ENCODE measurements around the gene RALGPS2. TPM values are rescaled to one million over a fixed set of nuclear protein-coding genes. Genes with fewer than 3 reads are reported as not detected.

RALGPS2 gene
- total RNA-seq, 1 donor from 2014 or later: 33.9 TPM

DNA sequence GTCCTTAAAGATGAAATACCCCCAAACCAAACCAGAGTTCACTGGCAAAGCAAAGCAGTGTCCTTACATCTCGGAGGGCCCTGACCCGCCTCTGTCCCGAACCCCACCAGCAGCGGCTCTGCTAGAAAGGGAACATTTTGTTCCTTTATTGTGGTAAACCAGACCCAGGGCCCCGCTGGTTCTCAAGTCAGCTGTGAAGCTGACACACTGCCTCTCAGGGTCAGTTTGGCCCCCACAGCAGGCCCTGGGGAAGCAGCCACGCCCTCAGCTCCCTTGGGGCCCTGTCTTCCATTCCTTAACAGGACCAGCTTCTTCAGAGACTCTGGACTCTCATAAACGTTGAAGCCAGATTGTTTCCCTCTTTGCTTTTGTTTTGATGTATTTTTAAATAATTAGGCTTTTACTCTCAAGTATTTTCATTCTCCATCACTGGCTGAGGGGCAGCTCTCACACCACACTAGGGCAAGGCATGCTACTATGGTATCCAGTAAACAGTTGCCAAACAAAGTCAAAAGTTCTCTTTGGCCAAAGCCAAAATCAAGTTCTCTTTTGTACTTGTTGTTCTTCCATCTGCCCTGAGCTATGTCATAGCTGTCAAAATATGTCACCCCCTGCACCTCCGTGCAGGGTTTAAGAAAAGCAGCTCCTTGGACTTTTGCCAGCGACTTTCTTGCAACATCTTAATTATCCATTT is 207.0 kb downstream of the RALGPS2 start:
- Mint-ChIP-seq H3K27me3 (ENCODE audit: low read depth) (no peaks in the 10 kb centered on the region), H3K4me1 (peaks cover 30% of the 10 kb centered on the region), H3K36me3 (ENCODE audit: low read depth) (no peaks in the 10 kb centered on the region)

DNA sequence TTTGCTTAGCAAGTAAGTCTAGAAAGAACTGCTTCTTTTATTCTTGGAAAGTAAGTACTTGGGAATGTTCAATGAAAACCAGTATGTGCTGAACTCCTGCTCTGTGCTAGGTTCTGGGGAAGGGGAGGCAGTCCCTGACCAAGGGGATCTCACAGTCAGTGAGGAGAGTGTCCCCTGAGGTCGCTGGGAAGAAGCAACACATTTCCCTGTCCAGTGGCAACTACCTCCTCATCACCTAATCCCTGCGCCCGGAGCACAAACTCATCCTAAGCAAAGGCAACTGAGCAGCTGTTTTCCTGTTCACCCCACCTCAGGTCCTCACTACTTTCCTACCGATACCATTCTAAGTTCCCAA is 207.5 kb downstream of the RALGPS2 start:
- H3K4me1 Mint-ChIP-seq: peaks cover 27% of the 10 kb centered on the region
- TF ChIP-seq CTCF (conservative IDR thresholded peaks at IDR 0.05): no peak

More for the DNA sequence above, 207.0 kb downstream of the RALGPS2 start:
- H3K27ac Mint-ChIP-seq (ENCODE audit: unreplicated experiment): no peak overlapping the region
- H3K4me3 Mint-ChIP-seq: no peak overlapping the region
- DNase-seq (ENCODE audit: low read depth, low spot score): no peak
- no peak for TF ChIP-seq CTCF (conservative IDR thresholded peaks at IDR 0.05)
- no peaks in the 10 kb centered on the region for H3K9me3 Mint-ChIP-seq

GRCh38 chr1:178933105-178933561 is 208.1 kb downstream of the RALGPS2 start:
- no peaks in the 10 kb centered on the region for H3K36me3 Mint-ChIP-seq (ENCODE audit: low read depth)
- no peak overlapping the region for H3K4me3 Mint-ChIP-seq
- H3K27ac Mint-ChIP-seq (ENCODE audit: unreplicated experiment): no peak overlapping the region
- TF ChIP-seq CTCF (conservative IDR thresholded peaks at IDR 0.05): no peak
- H3K4me1 Mint-ChIP-seq: peaks cover 30% of the 10 kb centered on the region
- no peaks in the 10 kb centered on the region for H3K9me3 Mint-ChIP-seq
- no peak for DNase-seq (ENCODE audit: low read depth, low spot score)
- no peaks in the 10 kb centered on the region for H3K27me3 Mint-ChIP-seq (ENCODE audit: low read depth)

More for the DNA sequence above, 207.5 kb downstream of the RALGPS2 start:
- no peak for DNase-seq (ENCODE audit: low read depth, low spot score)
- no peaks in the 10 kb centered on the region for H3K27me3 Mint-ChIP-seq (ENCODE audit: low read depth)
- no peak overlapping the region for H3K27ac Mint-ChIP-seq (ENCODE audit: unreplicated experiment)
- no peak overlapping the region for H3K4me3 Mint-ChIP-seq
- H3K9me3 Mint-ChIP-seq: no peaks in the 10 kb centered on the region
- no peaks in the 10 kb centered on the region for H3K36me3 Mint-ChIP-seq (ENCODE audit: low read depth)

DNA sequence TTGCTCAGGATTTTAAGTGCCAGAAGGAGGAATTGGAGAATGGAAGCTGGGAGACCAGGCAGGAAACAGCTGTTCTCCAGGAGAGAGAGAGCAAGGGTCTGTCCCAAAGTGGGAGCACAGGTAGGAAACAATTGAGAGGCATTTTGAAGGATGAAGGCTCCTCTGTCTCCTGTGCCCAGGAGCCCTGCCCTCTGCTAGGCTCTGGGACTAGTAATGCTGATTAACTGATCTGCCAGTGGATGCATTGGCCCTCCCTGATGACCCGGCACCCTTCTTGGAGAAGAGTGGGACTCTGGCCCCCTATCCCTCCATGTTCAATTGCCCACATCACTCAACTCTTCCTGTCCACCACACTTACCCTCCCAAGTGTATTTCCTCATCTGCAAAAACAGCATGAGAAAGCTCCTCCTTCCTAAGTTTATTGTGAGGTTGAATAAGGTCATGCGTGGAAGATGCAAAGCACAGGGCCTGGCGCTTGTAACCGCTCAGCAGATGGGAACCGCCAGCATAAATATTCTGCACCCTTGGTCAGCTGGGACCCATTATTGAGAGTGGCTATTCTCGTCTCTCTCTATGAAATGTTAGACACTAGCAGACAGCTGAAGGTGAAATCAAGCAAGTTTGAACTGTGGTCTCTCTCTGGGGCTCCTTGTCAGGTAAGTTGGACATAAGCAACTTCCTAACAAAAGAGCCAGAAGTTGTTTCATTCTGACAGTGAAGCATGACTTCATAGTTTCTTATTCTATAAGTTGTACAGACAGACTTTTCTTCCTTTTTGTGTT is 208.9 kb downstream of the RALGPS2 start:
- TF ChIP-seq CTCF (conservative IDR thresholded peaks at IDR 0.05): no peak
- Mint-ChIP-seq H3K4me1 (peaks cover 30% of the 10 kb centered on the region), H3K9me3 (no peaks in the 10 kb centered on the region), H3K27ac (ENCODE audit: unreplicated experiment) (no peak overlapping the region), H3K4me3 (no peak overlapping the region), H3K27me3 (ENCODE audit: low read depth) (peaks cover 2% of the 10 kb centered on the region), H3K36me3 (ENCODE audit: low read depth) (no peaks in the 10 kb centered on the region)
- DNase-seq (ENCODE audit: low read depth, low spot score): no peak

- peaks cover 23% of the 10 kb centered on the region for H3K4me1 Mint-ChIP-seq
- no peaks in the 10 kb centered on the region for H3K9me3 Mint-ChIP-seq
- H3K27me3 Mint-ChIP-seq (ENCODE audit: low read depth): peaks cover 2% of the 10 kb centered on the region
- no peaks in the 10 kb centered on the region for H3K36me3 Mint-ChIP-seq (ENCODE audit: low read depth)
- DNase-seq (ENCODE audit: low read depth, low spot score): no peak
- no peak overlapping the region for H3K27ac Mint-ChIP-seq (ENCODE audit: unreplicated experiment)
- H3K4me3 Mint-ChIP-seq: no peak overlapping the region
- no peak for TF ChIP-seq CTCF (conservative IDR thresholded peaks at IDR 0.05)
Observed at GRCh38 chr1:178934546-178934945, 209.5 kb downstream of the RALGPS2 start.

All from neural crest cell (in vitro differentiated cells).